Measurements from ENCODE around the gene TIAM2. TPM values are rescaled to one million over a fixed set of nuclear protein-coding genes. Genes with fewer than 3 reads are reported as not detected.
A peak's percentile ranks its signal among the peaks of the same experiment; 100 is the strongest.

Gene TIAM2
- total RNA-seq, 2 experiments from 2014 or later, result 5.4 to 6.2 TPM

- CTCF ChIA-PET (ENCODE audit: unreplicated experiment), result interaction anchor here (1.4 kb wide), 1 partner anchor 13 kb away, joined by 5 read pairs; no protein-coding TSS in a partner anchor
- no peak overlapping the region for H3K27ac ChIP-seq (ENCODE audit: low read depth, low read length, poor library complexity, severe bottlenecking)
- peak overlapping the region; percentile 47 for H3K4me2 ChIP-seq (ENCODE audit: low read length)
- H4K20me1 ChIP-seq (ENCODE audit: insufficient read depth, low read length), result no peaks in the 10 kb centered on the region
- H3K79me2 ChIP-seq (ENCODE audit: insufficient read depth, low read depth, low read length), result no peaks in the 10 kb centered on the region
- no peaks in the 10 kb centered on the region for H3K9me3 ChIP-seq (ENCODE audit: low read length)
- no peaks in the 10 kb centered on the region for H3K36me3 ChIP-seq (ENCODE audit: insufficient read depth, low read length)
- POLR2A ChIA-PET, result interaction anchor here (0.5 to 1.6 kb wide), 7 partner anchors 10 to 119 kb away, joined by 3 to 6 read pairs (median 4); no protein-coding TSS in a partner anchor
- no peaks in the 10 kb centered on the region for H3K9me2 ChIP-seq (ENCODE audit: insufficient read depth, low read length)
- DNase-seq (ENCODE audit: low spot score), result peak; percentile 43
- TF ChIP-seq, protein P1, sequence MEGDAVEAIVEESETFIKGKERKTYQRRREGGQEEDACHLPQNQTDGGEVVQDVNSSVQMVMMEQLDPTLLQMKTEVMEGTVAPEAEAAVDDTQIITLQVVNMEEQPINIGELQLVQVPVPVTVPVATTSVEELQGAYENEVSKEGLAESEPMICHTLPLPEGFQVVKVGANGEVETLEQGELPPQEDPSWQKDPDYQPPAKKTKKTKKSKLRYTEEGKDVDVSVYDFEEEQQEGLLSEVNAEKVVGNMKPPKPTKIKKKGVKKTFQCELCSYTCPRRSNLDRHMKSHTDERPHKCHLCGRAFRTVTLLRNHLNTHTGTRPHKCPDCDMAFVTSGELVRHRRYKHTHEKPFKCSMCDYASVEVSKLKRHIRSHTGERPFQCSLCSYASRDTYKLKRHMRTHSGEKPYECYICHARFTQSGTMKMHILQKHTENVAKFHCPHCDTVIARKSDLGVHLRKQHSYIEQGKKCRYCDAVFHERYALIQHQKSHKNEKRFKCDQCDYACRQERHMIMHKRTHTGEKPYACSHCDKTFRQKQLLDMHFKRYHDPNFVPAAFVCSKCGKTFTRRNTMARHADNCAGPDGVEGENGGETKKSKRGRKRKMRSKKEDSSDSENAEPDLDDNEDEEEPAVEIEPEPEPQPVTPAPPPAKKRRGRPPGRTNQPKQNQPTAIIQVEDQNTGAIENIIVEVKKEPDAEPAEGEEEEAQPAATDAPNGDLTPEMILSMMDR (conservative IDR thresholded peaks at IDR 0.05; ENCODE audit: low read length), result no peak
- intact Hi-C loops (cut with micrococcal nuclease; ENCODE audit: unreplicated experiment), result no loop called here
- peaks cover 45% of the 10 kb centered on the region for H3K4me1 ChIP-seq (ENCODE audit: insufficient read depth, low read length, poor library complexity, severe bottlenecking)
- no TSS peak for BruUV-seq (replicated peaks)
- no peak overlapping the region for H3K4me3 ChIP-seq (ENCODE audit: low read depth, low read length, poor library complexity, severe bottlenecking)
- H2AFZ ChIP-seq (ENCODE audit: low read length), result peak overlapping the region; percentile 8; the same call in 1 of the 2 replicates
Measured at GRCh38 chr6:155158030-155158843, 163.1 kb downstream of the TIAM2 start.

DNA sequence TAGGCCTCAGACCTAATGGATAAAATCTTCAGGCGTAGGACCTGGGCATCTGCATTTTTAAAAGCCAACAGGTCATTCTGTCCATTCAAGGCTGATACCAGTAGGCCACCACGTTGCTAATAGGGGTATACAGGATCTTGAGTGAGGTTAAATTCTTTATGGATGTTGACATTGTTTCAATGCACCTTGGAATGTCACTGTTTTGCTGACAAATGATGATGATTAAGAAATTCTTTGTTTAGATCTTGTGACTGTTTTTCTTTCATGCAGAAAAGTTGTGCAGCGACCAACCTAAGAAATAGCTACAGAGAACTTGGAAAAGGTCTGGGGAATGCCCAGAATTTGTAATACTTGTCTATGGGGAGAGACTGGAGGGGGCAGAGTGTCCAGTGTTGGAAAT lies 167.6 kb downstream of the TIAM2 start:
- H3K36me3 ChIP-seq (ENCODE audit: insufficient read depth, low read length), result no peaks in the 10 kb centered on the region
- H3K4me2 ChIP-seq (ENCODE audit: low read length), result no peak overlapping the region
- H3K4me3 ChIP-seq (ENCODE audit: low read depth, low read length, poor library complexity, severe bottlenecking), result no peak overlapping the region
- no peaks in the 10 kb centered on the region for H4K20me1 ChIP-seq (ENCODE audit: insufficient read depth, low read length)
- no peaks in the 10 kb centered on the region for H3K79me2 ChIP-seq (ENCODE audit: insufficient read depth, low read depth, low read length)
- H3K9me2 ChIP-seq (ENCODE audit: insufficient read depth, low read length), result no peaks in the 10 kb centered on the region
- no peak overlapping the region for H3K27ac ChIP-seq (ENCODE audit: low read depth, low read length, poor library complexity, severe bottlenecking)
- DNase-seq (ENCODE audit: low spot score), result no peak
- no peaks in the 10 kb centered on the region for H3K9me3 ChIP-seq (ENCODE audit: low read length)
- H2AFZ ChIP-seq (ENCODE audit: low read length), result no peak overlapping the region
- CTCF ChIA-PET (ENCODE audit: unreplicated experiment), result interaction anchor here (0.8 kb wide), 1 partner anchor 11 kb away, joined by 3 read pairs; no protein-coding TSS in a partner anchor
- POLR2A ChIA-PET, result no interaction called here
- TF ChIP-seq EZH2phosphoT487 (IDR thresholded peaks at IDR 0.05; ENCODE audit: borderline replicate concordance, low read depth, low read length), result no peak
- TF ChIP-seq, protein P1 (conservative IDR thresholded peaks at IDR 0.05; ENCODE audit: low read length), result no peak
- intact Hi-C loops (cut with micrococcal nuclease; ENCODE audit: unreplicated experiment), result no loop called here
- no TSS peak for BruUV-seq (replicated peaks)
- H3K4me1 ChIP-seq (ENCODE audit: insufficient read depth, low read length, poor library complexity, severe bottlenecking), result peaks cover 25% of the 10 kb centered on the region

GRCh38 chr6:155163601-155164000 lies 168.5 kb downstream of the TIAM2 start:
- no peaks in the 10 kb centered on the region for H3K9me2 ChIP-seq (ENCODE audit: insufficient read depth, low read length)

More at GRCh38 chr6:155163601-155164000, 168.5 kb downstream of the TIAM2 start:
- ChIA-PET POLR2A (interaction anchor here (0.8 kb wide), 1 partner anchor 236 kb away, joined by 4 read pairs; no protein-coding TSS in a partner anchor), CTCF (ENCODE audit: unreplicated experiment) (interaction anchor here (0.8 kb wide), 1 partner anchor 12 kb away, joined by 3 read pairs; no protein-coding TSS in a partner anchor)
- Histone ChIP-seq H3K4me3 (ENCODE audit: low read depth, low read length, poor library complexity, severe bottlenecking) (no peak overlapping the region), H2AFZ (ENCODE audit: low read length) (no peak overlapping the region), H3K4me2 (ENCODE audit: low read length) (no peak overlapping the region), H4K20me1 (ENCODE audit: insufficient read depth, low read length) (no peaks in the 10 kb centered on the region), H3K36me3 (ENCODE audit: insufficient read depth, low read length) (no peaks in the 10 kb centered on the region), H3K27ac (ENCODE audit: low read depth, low read length, poor library complexity, severe bottlenecking) (no peak overlapping the region), H3K79me2 (ENCODE audit: insufficient read depth, low read depth, low read length) (no peaks in the 10 kb centered on the region), H3K9me3 (ENCODE audit: low read length) (no peaks in the 10 kb centered on the region), H3K4me1 (ENCODE audit: insufficient read depth, low read length, poor library complexity, severe bottlenecking) (peaks cover 16% of the 10 kb centered on the region)
- TF ChIP-seq EZH2phosphoT487 (IDR thresholded peaks at IDR 0.05; ENCODE audit: borderline replicate concordance, low read depth, low read length), result no peak
- TF ChIP-seq, protein P1 (conservative IDR thresholded peaks at IDR 0.05; ENCODE audit: low read length), result no peak
- intact Hi-C loops (cut with micrococcal nuclease; ENCODE audit: unreplicated experiment), result no loop called here
- DNase-seq (ENCODE audit: low spot score), result no peak
- no TSS peak for BruUV-seq (replicated peaks)
